GM18867 (cell line): Measurements from ENCODE around the gene RIPOR2.
A peak's percentile ranks its signal among the peaks of the same experiment; 100 is the strongest.
"Not testable (repeated sequence)": the region's sequence is repeated elsewhere in the genome, so short reads cannot be mapped to it uniquely, and the experiment has no call there.

Source experiments
- ATAC-seq: cut with Tn5 transposase; IDR thresholded peaks from one replicate; pipeline ENCODE4 v1.9.1; 2021; ENCODE audit warnings: mild to moderate bottlenecking, moderate library complexity; ENCODE audit not compliant: unreplicated experiment

The RIPOR2 gene

GRCh38 chr6:24881376-24881775 lies 54.4 kb downstream of the RIPOR2 start:
- no peak for ATAC-seq

DNA sequence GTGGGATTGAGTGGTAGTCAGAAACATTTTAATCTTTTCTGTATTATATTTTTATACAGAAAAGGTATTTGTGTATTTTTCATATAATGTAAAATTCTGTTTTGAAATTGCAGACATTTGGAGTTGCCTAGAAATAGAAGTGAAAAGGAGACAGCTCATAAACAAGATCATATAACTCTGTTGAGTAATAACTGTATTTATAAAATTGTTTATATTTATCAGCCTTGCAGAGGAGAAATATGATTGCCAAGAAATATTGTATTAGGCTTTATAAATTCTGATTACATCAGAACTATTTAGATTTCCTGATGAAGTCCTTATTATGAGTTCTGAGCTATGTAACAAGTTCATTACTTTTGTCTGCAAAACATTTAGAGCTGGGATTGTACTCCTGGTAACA lies 55.3 kb downstream of the RIPOR2 start:
- ATAC-seq, result no peak

DNA sequence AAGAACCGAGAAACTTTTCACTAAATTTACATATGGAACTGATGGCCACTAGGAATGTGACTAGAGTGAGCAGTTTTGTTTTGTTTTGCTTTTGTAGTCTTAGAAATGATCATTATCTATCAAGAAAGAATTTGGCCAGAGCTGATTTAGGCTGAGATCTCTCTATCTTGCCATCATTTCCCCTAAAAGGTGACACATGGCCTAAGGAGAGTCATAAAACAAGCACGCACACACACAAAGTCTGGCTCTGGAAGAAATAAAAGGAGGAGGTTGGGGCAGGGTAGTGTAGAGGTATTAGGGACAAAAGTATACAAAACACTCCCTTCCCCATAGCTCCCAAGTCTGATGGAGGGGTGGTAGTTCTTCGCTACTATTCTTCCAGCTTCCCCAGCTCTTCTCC lies 56.4 kb downstream of the RIPOR2 start:
- ATAC-seq, result no peak

- not testable (repeated sequence) for ATAC-seq
Measured at GRCh38 chr6:24877747-24878146, 58.0 kb downstream of the RIPOR2 start.

GRCh38 chr6:24876499-24877465 lies 59.0 kb downstream of the RIPOR2 start:
- no peak for ATAC-seq

GRCh38 chr6:24875534-24875901 lies 60.2 kb downstream of the RIPOR2 start:
- ATAC-seq, result no peak

DNA sequence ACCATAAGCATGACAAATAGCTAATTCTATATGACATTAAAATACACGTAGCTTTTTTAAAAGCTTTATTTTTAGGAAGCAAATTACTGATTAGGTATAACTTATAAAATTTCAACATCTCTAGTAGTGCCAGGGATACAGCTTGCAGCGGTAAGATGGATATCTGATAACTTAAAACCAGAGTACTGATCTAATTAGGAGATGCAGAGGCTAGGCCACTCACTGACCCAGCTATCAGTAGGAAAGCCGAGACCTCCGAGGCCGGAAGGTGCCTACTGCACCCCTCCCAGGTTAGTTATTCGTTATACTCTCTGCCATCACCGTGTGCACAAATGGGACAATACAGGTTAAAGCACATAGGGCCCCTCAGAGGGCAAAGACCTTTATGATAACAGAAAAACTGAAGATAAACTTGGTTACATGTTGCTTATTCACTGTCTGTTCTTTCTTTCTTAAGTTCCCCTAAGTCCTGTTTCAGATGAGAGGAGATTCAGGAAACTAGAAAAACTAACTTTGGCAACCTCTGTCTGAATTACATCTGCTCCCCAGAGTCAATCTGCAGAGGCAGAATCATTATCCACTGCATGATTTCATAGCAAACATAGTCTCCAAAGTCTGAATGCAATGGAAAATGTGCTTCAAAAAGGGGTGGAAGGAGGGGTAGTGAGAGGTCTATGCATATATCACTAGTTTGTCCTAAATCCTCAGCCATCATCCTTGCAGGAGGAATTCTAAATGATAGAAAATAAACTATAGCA lies 60.8 kb downstream of the RIPOR2 start:
- ATAC-seq, result no peak

- ATAC-seq, result no peak
Measured at GRCh38 chr6:24874128-24874527, 61.6 kb downstream of the RIPOR2 start.

DNA sequence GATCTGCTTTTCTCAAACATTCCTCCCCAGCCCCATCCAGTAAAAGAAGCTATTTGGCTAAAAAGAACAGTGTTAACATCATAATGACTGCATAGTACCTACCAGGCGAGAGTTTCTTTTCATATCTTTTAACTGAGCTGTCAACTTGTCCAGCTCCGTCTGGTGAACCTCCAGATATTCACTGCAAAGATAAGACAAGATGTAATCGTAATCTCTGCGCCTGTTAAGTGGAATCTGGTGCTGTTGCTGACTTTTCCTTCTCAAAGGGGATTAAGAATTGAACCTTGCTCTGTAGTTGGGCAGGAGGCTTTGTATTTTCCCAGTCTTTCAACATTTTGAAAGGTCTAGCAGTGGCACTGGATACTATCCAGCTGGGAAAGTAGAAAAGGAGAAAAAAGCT lies 63.0 kb downstream of the RIPOR2 start:
- no peak for ATAC-seq

DNA sequence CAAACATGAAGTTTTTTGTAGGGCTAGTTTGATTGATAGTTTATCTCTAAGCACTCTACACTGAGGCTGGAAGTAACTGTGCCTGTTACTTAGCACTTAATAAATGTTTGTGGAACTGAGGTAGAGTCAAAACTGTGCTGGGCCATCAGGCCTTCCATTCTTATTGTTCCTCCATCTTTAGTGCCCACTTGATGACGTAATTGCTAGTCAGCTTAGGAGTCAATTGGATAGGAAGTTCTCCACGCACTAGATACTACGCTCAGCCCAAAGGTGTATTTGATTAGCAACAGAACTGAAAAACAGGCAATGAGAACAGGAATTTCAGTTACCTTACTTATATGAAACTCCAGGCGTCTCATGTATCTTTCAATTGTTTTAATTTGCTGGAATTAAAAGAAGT lies 67.0 kb downstream of the RIPOR2 start:
- no peak for ATAC-seq

GRCh38 chr6:24867104-24867703 lies 68.6 kb downstream of the RIPOR2 start:
- ATAC-seq, result no peak

- ATAC-seq, result no peak
Measured at GRCh38 chr6:24865161-24865560, 70.6 kb downstream of the RIPOR2 start.

GRCh38 chr6:24864343-24864742 lies 71.4 kb downstream of the RIPOR2 start:
- no peak for ATAC-seq

DNA sequence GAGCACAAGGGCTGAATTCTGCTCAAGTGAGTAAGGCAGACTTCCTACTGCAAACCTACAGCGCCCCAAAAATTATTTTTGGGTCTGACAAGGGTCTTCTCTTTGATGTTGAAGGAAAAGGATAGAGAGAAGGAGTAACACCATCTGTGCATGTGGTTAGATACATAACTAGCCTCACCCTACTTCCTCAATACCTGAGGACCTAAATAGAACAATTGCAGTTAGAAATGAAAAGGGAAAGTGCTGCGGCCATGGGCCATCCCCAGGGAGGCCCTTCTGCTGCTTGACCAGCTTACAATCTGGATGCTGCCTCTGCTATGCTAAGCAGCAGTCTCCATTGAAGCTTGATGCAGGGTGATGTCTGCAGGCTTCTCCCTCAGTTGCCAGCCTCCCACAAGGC lies 73.8 kb downstream of the RIPOR2 start:
- peak; percentile 70 for ATAC-seq

GRCh38 chr6:24859608-24860200 lies 76.1 kb downstream of the RIPOR2 start:
- ATAC-seq, result no peak

GRCh38 chr6:24859132-24859531 lies 76.6 kb downstream of the RIPOR2 start:
- ATAC-seq, result no peak

GRCh38 chr6:24858177-24858653 lies 77.5 kb downstream of the RIPOR2 start:
- ATAC-seq, result peak; percentile 68

DNA sequence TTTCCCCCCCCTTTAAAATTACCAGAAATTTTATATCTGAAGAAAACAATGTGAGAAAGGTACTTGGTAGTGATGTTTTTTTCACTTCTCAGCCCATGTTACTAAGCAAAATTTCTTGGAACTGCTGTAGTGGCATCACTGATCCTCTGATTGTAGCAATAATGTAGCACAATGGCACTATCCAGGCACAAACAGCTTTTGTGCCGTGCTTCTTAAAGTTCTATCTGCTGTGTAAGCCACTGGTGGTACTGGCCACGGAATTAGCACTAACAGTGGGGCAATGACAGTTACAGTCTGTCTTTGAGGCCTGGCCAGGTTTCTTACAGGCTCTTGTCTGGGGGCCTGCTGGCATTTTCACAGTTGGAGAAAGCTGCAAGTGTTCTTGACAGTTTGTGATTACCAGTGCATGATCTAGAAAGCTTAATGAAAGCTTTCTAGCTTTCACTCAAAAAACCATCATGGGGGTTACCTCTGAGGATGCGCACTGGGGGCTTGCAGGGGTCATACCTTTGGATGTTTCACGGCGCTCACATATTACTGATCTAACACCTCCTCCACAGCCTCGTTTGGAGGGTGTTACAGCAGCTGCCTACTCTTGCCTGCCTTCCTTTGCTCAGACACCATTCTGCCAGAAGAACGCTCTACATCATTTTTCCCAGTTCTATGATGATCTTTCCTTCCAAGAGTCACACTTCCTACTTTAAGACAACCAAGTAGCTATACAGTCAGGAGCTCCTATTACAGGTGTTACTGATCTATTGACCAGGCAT lies 78.7 kb downstream of the RIPOR2 start:
- no peak for ATAC-seq

DNA sequence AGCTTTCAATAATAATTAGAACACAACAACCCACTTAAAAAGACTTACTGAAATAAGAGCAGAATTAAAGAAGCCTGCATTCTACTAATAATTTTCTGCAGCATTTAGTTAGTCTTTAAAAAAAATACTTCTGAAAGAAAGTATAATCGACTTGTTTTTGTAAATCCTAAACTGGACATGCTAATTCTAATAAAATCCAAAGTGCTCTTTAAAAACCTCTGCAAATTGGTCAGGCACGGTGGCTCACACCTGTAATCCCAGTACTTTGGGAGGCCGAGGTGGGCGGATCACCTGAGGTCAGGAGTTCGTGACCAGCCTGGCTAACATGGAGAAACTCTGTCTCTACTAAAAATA lies 79.5 kb downstream of the RIPOR2 start:
- ATAC-seq, result no peak
